Activated naive CD8-positive, alpha-beta T cell treated with anti-CD3 and anti-CD28 coated beads, Interleukin-2, amount 50 U/mL, for 24 hours (primary cell): ENCODE results near the gene SRSF1.
A peak's percentile ranks its signal among the peaks of the same experiment; 100 is the strongest.

Experiments used
- ATAC-seq: fragments of 150-1000 bp; cut with Tn5 transposase; one replicate; pipeline ENCODE4 v1.10.0; 2021
- DNase-seq: peaks from one replicate; pipeline ENCODE4 v3.0.0; 2021
- H3K27ac Mint-ChIP-seq: one replicate; pipeline ENCODE4 v1.8.0; 2021; ENCODE audit warnings: mild to moderate bottlenecking, mixed read lengths
- H3K27me3 Mint-ChIP-seq: one replicate; pipeline ENCODE4 v1.8.0; 2021; ENCODE audit warnings: mixed read lengths
- H3K36me3 Mint-ChIP-seq: one replicate; pipeline ENCODE4 v1.8.0; 2021; ENCODE audit warnings: low read depth, mixed read lengths
- H3K4me1 Mint-ChIP-seq: one replicate; pipeline ENCODE4 v1.8.0; 2021; ENCODE audit warnings: mixed read lengths
- H3K4me3 Mint-ChIP-seq: one replicate; pipeline ENCODE4 v1.8.0; 2021; ENCODE audit warnings: mild to moderate bottlenecking, moderate library complexity, mixed read lengths
- H3K9me3 Mint-ChIP-seq: one replicate; pipeline ENCODE4 v1.8.0; 2021; ENCODE audit warnings: mixed read lengths

The SRSF1 gene

GRCh38 chr17:57988301-57989250 is 18.5 kb downstream of the SRSF1 start:
- Mint-ChIP-seq H3K27ac (peak overlapping the region; percentile 94), H3K36me3 (peaks cover 9% of the 10 kb centered on the region), H3K4me3 (peak overlapping the region; percentile 88), H3K27me3 (no peaks in the 10 kb centered on the region), H3K4me1 (peaks cover 54% of the 10 kb centered on the region), H3K9me3 (no peaks in the 10 kb centered on the region)
- DNase-seq = peak; percentile 50
- ATAC-seq = peak; percentile 67

- DNase-seq (peak; percentile 82), ATAC-seq (peak; percentile 48)
- peaks cover 57% of the 10 kb centered on the region for H3K4me1 Mint-ChIP-seq
- H3K27me3 Mint-ChIP-seq = no peaks in the 10 kb centered on the region
- H3K4me3 Mint-ChIP-seq = peak within 1 kb of the TSS; percentile 88
- H3K27ac Mint-ChIP-seq = peak within 1 kb of the TSS; percentile 94
- H3K36me3 Mint-ChIP-seq = peaks cover 11% of the 10 kb centered on the region
- H3K9me3 Mint-ChIP-seq = no peaks in the 10 kb centered on the region
Measured at GRCh38 chr17:57987581-57988300, 19.3 kb downstream of the SRSF1 start, which contains the start of gene VEZF1. VEZF1 (minus strand) TSS chr17:57988254; CDS start chr17:57988111, 143 bp downstream.

- H3K9me3 Mint-ChIP-seq = no peaks in the 10 kb centered on the region
- peak overlapping the region; percentile 88 for H3K4me3 Mint-ChIP-seq
- H3K27ac Mint-ChIP-seq = peak overlapping the region; percentile 85
- peak; percentile 56 for ATAC-seq
- no peaks in the 10 kb centered on the region for H3K27me3 Mint-ChIP-seq
- peaks cover 11% of the 10 kb centered on the region for H3K36me3 Mint-ChIP-seq
- peak; percentile 58 for DNase-seq
- H3K4me1 Mint-ChIP-seq = peaks cover 60% of the 10 kb centered on the region
Measured at GRCh38 chr17:57986841-57987580, 20.0 kb downstream of the SRSF1 start.

- Mint-ChIP-seq H3K27me3 (no peaks in the 10 kb centered on the region), H3K4me1 (peaks cover 67% of the 10 kb centered on the region), H3K27ac (no peak overlapping the region), H3K4me3 (no peak overlapping the region), H3K9me3 (no peaks in the 10 kb centered on the region), H3K36me3 (peaks cover 14% of the 10 kb centered on the region)
- ATAC-seq (no peak), DNase-seq (no peak)
Measured at GRCh38 chr17:57985675-57985974, 21.4 kb downstream of the SRSF1 start.

GRCh38 chr17:57984936-57985674 is 21.9 kb downstream of the SRSF1 start:
- peaks cover 14% of the 10 kb centered on the region for H3K36me3 Mint-ChIP-seq
- H3K27me3 Mint-ChIP-seq = no peaks in the 10 kb centered on the region
- no peaks in the 10 kb centered on the region for H3K9me3 Mint-ChIP-seq
- ATAC-seq (no peak), DNase-seq (no peak)
- H3K4me3 Mint-ChIP-seq = no peak overlapping the region
- peaks cover 65% of the 10 kb centered on the region for H3K4me1 Mint-ChIP-seq
- no peak overlapping the region for H3K27ac Mint-ChIP-seq

GRCh38 chr17:57984261-57984890 is 22.7 kb downstream of the SRSF1 start:
- no peaks in the 10 kb centered on the region for H3K27me3 Mint-ChIP-seq

GRCh38 chr17:57983446-57983845 is 23.6 kb downstream of the SRSF1 start:
- Mint-ChIP-seq H3K36me3 (peaks cover 16% of the 10 kb centered on the region), H3K27me3 (no peaks in the 10 kb centered on the region), H3K9me3 (no peaks in the 10 kb centered on the region), H3K27ac (no peak overlapping the region), H3K4me1 (peaks cover 54% of the 10 kb centered on the region), H3K4me3 (no peak overlapping the region)
- ATAC-seq (no peak), DNase-seq (no peak)

More at GRCh38 chr17:57984261-57984890, 22.7 kb downstream of the SRSF1 start:
- peaks cover 14% of the 10 kb centered on the region for H3K36me3 Mint-ChIP-seq
- no peak overlapping the region for H3K27ac Mint-ChIP-seq
- no peak overlapping the region for H3K4me3 Mint-ChIP-seq
- DNase-seq (no peak), ATAC-seq (no peak)
- H3K9me3 Mint-ChIP-seq = no peaks in the 10 kb centered on the region
- H3K4me1 Mint-ChIP-seq = peaks cover 63% of the 10 kb centered on the region

- ATAC-seq (no peak), DNase-seq (no peak)
- Mint-ChIP-seq H3K27me3 (no peaks in the 10 kb centered on the region), H3K4me3 (no peak overlapping the region), H3K36me3 (peaks cover 21% of the 10 kb centered on the region), H3K27ac (peak overlapping the region; percentile 1), H3K9me3 (no peaks in the 10 kb centered on the region), H3K4me1 (peaks cover 53% of the 10 kb centered on the region)
Measured at GRCh38 chr17:57982452-57983170, 24.4 kb downstream of the SRSF1 start.

- H3K36me3 Mint-ChIP-seq = peaks cover 33% of the 10 kb centered on the region
- H3K27ac Mint-ChIP-seq = no peak overlapping the region
- no peak for DNase-seq
- H3K27me3 Mint-ChIP-seq = no peaks in the 10 kb centered on the region
- no peak for ATAC-seq
- no peaks in the 10 kb centered on the region for H3K9me3 Mint-ChIP-seq
- H3K4me1 Mint-ChIP-seq = peaks cover 40% of the 10 kb centered on the region
- H3K4me3 Mint-ChIP-seq = no peak overlapping the region
Measured at GRCh38 chr17:57980522-57980921, 26.5 kb downstream of the SRSF1 start.

GRCh38 chr17:57979076-57979475 is 28.0 kb downstream of the SRSF1 start:
- H3K4me3 Mint-ChIP-seq = no peak overlapping the region
- peaks cover 40% of the 10 kb centered on the region for H3K36me3 Mint-ChIP-seq
- ATAC-seq (no peak), DNase-seq (no peak)
- peaks cover 25% of the 10 kb centered on the region for H3K4me1 Mint-ChIP-seq
- H3K9me3 Mint-ChIP-seq = no peaks in the 10 kb centered on the region
- H3K27me3 Mint-ChIP-seq = no peaks in the 10 kb centered on the region
- no peak overlapping the region for H3K27ac Mint-ChIP-seq

GRCh38 chr17:57976594-57976993 is 30.5 kb downstream of the SRSF1 start:
- no peak overlapping the region for H3K27ac Mint-ChIP-seq
- peaks cover 3% of the 10 kb centered on the region for H3K4me1 Mint-ChIP-seq
- no peaks in the 10 kb centered on the region for H3K9me3 Mint-ChIP-seq
- H3K4me3 Mint-ChIP-seq = no peak overlapping the region
- H3K27me3 Mint-ChIP-seq = no peaks in the 10 kb centered on the region
- ATAC-seq = no peak
- H3K36me3 Mint-ChIP-seq = peaks cover 40% of the 10 kb centered on the region
- DNase-seq = no peak

- ATAC-seq (no peak), DNase-seq (no peak)
- H3K4me3 Mint-ChIP-seq = no peak overlapping the region
- H3K27ac Mint-ChIP-seq = no peak overlapping the region
- H3K4me1 Mint-ChIP-seq = no peaks in the 10 kb centered on the region
- H3K9me3 Mint-ChIP-seq = no peaks in the 10 kb centered on the region
- no peaks in the 10 kb centered on the region for H3K27me3 Mint-ChIP-seq
- peaks cover 37% of the 10 kb centered on the region for H3K36me3 Mint-ChIP-seq
Measured at GRCh38 chr17:57975044-57975443, 32.0 kb downstream of the SRSF1 start.
